Stimulated activated CD8-positive, alpha-beta memory T cell treated with anti-CD3 and anti-CD28 coated beads, Interleukin-4, amount 100 ng/mL, for 48 hours (primary cell): ENCODE data around the gene SNRNP27.
"Not testable (repeated sequence)": the region's sequence is repeated elsewhere in the genome, so short reads cannot be mapped to it uniquely, and the experiment has no call there.

Source experiments
- DNase-seq: peaks from one replicate; pipeline ENCODE4 v3.0.0-alpha.2; 2020

SNRNP27 gene

GRCh38 chr2:69947325-69947931 lies 53.7 kb downstream of the SNRNP27 start:
- DNase-seq: no peak

- DNase-seq: no peak
Observed at GRCh38 chr2:69948032-69948962, 54.5 kb downstream of the SNRNP27 start.

DNA sequence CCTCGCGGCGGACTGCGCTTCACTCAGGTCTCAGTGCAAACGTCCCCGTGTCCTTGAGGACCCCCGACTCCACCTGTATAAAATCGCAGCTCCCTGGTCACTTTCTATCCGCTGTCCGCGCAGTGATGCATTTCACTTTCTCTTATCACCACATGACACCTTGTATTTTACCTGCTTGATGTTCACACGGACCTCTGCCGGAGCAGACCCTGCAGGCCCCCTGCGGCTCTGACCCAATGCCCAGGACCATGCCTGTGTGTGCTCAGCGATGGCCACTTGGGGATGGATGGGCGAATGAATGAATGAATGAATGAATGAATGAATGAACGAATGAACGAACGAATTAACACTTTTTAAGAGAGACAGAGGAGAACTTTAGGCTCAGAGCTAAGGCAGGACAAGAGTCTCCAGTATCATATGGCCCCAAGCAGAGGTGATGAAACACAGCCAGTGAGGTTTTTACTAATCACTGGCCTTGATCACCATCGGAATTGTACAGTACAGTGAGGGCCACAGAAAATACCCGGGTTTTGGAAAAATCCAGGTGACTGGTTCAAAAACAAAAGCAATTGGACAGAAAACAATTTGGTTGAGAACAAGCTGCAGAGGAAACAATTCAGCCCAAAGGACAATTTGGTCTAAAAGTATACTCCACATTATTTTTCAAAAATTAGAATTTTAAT lies 55.3 kb downstream of the SNRNP27 start:
- DNase-seq: no peak

DNA sequence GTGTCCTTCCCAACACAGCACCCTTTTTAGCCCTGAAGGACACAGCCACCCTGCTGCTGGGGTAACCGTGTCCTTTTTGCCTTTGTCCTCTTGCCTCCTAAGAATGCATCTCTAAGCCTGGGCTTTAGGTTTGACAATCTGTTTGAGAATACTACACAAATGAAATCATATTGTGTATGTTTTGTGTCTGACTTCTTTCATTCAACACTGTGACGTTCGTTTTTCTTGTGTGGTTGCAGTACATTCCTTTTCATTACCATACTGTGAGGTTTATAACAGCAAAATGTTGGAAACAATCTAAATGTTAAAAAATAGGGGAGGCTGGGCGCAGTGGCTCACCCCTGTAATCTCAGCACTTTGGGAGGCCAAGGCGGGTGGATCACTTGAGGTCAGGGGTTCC lies 56.5 kb downstream of the SNRNP27 start:
- no peak for DNase-seq

DNA sequence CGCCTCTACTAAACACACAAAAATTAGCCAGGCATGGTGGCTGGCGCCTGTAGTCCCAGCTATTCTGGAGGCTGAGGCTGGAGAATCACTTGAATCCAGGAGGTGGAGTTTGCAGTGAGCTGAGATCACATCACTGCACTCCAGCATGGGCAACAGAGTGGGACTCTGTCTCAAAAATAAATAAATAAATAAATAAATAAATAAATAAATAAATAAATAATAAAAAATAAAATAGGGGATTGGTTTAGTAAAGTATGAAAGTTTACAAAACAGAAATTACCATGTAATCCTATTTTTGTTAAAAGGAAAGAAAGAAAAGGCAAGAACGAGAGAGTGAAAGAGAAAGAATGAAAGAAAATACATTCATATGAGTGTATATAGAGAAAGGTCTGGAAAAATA lies 56.9 kb downstream of the SNRNP27 start:
- not testable (repeated sequence) for DNase-seq

- no peak for DNase-seq
Observed at GRCh38 chr2:69952336-69953115, 58.8 kb downstream of the SNRNP27 start.

GRCh38 chr2:69954084-69954483 lies 60.3 kb downstream of the SNRNP27 start:
- no peak for DNase-seq
